Measurements from ENCODE around the gene ITPA. TPM values are rescaled to one million over a fixed set of nuclear protein-coding genes. Genes with fewer than 3 reads are reported as not detected.
"Not testable (repeated sequence)": the region's sequence is repeated elsewhere in the genome, so short reads cannot be mapped to it uniquely, and the experiment has no call there.

ITPA gene
- total RNA-seq, 1 donor from 2014 or later: 26.3 TPM

DNA sequence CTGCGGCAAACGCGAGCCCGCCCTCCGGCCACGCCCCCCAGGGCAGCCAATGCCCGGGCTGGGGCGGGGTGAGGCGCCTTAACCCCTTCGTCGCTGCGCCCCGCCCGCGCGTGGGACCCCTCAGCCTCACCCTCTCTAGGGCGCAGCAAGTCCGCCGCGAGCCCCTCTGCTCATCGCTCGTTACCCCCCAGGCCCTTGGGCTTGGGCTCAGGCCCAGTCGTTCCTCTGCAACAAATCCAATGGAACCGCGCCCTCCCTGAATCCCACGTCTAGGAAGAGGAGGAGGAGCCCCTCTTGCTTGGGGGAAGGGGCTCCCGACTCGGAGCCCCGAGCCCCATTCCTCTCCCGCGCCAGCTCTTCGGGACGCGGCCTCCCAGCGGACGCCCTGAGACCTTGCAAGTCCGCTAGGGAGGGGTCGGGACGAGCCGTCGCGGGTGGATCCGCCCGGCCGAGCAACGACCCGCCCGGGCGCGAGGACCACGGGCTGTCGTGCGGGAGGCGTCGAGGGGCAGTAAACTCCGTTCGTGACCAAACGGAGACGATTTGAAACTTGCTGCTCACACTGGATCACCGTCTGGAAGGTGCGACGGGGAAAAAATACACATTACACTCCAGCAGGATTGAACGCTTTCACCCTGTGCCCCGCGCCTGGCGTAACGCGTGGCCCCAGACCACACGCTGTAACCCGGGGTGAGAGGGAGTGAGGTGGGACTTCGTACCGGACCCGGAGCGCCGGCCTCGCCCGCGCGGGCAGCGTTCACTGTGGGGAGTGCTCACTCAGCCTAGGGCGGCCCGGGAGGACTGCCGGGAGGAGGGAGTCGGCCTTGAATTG lies 35.5 kb upstream of the ITPA start:
- peak; percentile 96 for DNase-seq

DNA sequence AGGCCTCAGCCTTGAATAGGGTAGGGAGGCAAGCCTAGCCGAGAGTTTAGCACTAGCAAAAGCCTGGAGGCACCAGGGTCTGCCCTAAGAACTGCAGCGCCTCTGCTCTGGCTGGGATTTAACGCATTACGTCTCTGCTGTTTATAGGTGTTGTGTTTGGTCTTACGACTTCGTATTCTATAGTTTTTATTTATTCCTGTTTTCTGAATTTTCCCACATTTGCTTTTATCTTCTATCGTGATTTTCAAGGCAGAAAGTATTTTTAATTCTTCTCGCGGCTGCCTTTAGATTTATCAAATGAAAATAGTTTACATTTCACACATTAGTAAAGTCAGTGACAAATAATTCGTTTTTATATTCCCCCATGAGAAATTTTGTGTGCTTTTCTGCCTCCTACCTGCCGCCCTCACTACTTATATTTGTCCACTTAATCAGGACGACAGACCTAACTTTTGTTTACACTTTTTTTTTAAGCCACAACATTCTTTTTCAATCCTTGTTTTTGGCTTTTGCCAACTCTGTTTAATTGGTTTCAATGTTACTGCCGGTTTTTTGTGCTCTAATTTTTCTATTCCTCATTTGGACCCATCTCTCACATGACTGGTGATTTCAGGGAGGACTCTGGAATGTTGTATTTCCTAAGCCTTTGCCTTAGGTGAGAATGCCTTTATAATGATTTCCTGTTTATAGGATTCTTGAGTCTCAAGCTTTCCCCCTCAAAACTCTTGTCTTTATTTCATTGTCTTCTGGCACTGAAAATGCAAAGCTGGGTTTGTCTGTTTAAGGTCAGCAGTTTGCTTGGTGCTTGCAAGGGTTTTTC lies 34.6 kb upstream of the ITPA start:
- DNase-seq: peak; percentile 32

DNA sequence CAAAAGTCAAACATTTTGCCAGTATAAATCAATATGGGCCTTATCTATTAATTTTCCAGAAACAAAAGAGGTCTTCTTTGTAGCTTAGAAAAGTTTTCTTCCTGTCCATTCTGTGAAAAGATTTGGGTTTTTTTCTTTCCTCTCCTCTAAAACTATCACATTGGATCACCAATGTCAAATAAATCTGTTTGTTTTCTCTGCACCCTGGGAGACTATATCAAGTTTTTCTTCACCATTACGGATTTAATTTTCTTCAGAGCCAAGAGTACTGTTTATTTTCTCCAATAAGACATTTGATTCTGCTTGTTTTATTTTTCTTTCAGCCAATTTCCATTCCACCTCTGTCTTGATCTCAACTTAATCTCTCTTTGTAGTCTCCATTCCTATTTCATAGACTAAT lies 34.0 kb upstream of the ITPA start:
- no peak for DNase-seq

DNA sequence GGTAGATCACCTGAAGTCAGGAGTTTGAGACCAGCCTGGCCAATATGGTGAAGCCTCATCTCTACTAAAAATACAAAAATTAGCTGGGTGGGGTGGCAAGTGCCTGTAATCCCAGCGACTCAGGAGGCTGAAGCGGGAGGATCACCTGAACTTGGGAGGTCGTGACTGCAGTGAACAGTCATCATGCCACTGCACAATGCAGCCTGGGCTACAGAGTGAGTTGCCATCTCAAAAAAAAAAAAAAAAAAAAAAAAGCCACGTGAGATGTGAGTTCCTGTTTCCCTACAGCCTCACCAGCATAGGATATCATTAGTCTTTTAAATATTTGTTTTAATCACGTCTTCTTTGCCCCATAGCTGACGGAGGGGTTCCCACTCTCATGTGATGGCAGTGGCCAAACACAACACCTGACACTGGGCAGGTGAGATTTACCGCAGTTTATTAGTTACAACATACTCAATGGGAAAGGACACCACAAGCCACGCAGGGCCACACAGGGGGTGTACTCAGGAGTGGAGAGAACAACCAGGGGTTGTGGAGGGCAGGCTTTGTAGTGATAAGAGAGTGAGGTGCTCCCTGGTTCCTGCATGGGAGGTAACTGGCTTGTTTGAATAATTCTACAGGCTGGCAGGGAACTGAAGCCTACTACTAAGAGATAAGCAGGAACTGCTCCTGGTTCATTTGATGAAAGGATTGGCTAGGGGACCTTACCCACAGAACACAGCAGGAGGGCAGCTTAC lies 31.4 kb upstream of the ITPA start:
- no peak for DNase-seq

DNA sequence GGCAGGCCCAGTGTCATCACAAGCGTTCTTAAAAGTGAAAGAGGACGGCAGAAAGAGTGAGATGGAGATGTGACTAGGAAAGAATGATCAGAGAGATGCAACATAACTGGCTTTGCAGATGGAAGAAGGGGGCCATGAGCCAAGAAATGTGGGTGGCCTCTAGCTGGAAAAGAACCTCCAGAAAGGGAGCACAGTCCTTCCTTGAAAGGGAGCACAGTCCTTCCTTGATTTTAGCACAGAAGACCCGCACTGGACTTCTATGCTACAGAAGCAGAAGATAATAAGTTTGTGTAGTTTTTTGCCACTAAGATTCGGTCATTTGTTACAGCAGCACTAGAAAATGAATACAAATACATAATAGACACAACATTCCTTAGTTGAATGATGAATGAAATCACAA lies 29.0 kb upstream of the ITPA start:
- DNase-seq: no peak

DNA sequence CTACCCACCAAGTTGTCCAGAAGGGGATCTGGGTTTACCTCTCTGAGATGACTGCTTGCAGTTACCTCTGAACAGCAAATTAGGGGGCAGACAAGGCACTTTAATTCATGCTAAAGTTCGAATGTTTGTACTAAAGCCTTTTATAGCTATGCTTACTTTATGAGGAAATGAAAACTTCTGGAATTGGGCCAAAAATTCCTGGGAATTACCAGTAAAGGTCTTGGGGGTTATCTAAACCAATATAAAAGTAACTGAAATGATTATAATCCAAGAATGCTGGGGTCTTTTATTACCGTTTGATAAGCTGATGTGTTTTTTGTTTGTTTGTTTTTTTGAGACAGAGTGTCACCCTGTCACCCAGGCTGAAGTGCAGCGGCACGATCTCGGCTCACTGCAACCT lies 28.0 kb upstream of the ITPA start:
- DNase-seq: no peak

DNA sequence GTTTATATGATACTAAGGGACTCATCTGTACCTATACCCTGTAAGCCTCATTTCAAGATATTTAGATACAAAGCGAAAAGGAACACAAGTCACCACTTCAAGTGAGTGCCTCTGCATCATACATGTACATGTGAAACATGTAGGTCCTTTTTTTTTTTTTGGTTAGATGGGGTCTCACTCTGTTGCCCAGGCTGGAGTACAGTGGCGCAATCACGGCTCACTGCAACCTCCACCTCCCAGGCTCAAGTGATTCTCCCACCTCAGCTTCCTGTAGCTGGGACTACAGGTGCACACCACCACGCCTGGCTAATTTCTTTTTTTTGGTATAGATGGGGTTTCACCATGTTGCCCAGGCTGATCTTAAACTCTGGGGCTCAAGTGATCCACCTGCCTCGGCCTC lies 26.9 kb upstream of the ITPA start:
- DNase-seq: not testable (repeated sequence)

DNA sequence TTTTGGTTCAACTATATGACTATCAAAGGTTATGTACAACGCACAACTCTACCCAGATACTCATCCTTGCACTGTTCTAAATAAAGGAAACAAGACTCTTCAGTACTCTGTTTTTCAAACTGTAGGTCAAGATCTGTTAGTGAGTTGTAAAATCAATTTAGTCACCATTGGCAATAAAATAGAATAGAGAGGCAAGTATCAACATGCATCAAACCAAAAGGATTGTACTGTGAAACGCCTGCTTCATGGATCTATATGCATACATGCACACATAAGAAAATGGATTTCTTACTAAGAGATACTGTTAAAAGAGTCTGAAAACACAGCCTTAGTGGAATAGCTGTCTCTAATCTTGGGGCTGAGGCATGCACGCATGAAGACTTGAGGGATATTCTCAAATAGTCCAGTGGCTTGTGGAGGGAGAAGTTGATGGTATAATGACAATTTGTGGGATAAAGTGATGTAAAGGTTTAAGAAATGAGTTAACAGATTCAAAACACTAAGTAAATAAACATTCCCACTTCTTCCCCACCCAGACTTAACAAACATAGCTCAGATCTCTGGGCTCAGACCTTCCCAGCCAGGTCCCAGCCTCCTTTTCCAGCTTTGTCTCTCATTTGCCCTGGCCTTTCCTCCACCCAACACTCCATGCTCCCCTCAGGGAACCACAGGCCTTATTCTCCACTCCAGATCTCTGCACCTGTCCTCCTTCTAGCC lies 25.2 kb upstream of the ITPA start:
- no peak for DNase-seq

DNA sequence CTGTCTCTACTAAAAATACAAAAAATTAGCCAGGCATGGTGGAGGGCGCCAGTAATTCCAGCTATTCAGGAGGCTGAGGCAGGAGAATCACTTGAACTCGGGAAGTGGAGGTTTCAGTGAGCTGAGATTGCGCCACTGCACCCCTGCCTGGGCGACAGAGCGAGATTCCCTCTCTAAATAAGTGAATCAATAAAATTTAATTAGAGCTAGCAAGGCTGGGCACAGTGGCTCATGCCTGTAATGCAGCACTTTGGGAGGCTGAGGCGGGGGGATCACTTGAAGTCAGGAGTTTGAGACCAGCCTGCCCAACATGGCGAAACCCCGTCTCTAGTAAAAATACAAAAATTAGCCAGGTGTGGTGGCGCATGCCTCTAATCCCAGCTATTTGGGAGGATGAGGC lies 21.4 kb upstream of the ITPA start:
- not testable (repeated sequence) for DNase-seq

DNA sequence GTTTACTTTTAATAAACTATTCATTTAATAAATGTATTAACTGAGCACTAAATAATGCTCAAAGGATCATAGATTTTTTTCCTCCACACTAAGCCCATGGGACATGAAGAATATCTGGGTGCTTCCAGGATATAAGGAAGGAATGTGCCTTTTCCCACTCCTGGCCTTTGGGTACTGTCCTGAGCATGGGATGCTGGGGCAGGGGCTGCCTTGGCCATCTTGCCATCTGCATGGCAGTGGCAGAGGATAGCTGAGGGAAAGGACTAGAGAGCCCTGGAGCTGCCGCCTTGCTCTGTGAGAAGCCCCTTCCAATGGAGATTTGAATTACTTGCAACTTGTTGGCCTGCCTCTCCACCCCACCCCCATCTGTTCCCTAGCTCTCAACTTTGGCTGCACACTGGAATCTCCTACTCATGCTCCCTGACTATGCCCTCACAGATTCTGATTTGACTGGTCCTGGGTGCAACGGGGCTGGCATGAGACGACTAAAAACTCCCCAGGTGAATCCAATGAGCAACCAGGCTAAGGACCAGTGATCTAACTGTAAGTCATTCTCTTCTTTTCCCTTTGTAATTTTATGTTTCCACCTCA lies 20.4 kb upstream of the ITPA start:
- no peak for DNase-seq

DNA sequence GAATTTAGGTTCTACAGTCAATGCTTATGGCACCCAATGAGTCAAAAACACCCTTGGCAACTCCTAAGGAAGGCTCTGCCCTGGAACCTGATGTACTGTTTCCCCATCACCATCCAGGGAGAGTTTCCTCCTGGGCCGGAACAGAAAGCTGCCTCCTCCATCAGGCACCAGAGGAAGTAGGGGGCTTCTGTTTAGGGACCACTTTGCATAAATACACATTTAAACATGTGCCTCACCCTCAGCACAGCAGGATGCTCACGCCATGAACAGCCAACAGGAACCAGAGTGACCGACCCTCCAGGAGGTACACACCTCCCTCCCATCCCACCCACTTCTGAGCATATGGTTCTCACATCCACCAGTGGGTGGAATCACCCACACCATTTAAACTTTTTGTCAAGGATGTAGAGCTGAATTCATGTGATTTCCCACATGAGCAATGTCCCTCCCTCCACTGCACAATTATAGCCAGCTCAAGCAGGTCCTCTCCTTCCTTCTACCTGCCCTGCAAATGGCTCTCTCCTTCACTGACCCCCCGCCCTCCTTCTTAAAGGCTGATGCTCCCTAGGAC lies 19.7 kb upstream of the ITPA start:
- no peak for DNase-seq

DNA sequence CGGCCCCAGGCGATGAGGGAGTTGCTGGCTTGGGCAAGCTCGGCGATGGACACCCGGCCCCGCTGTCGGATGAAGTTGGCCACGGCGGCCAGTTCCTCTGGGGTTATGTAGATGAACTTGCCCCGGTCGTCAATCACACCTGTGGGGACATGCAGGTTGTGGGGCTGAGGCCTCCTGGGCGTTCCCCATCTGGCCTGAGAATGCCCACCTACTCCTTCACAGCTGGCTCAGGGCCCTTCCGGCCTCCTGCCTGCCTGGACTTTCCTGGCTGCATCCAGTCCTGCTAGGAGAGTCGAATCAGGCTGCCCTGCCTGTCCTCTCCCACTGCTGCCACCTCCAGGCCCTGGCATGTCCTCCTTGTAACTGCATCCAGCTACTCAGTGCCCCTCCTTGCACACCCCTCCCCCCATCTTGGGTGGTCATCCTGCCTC lies 18.6 kb upstream of the ITPA start:
- no peak for DNase-seq

DNA sequence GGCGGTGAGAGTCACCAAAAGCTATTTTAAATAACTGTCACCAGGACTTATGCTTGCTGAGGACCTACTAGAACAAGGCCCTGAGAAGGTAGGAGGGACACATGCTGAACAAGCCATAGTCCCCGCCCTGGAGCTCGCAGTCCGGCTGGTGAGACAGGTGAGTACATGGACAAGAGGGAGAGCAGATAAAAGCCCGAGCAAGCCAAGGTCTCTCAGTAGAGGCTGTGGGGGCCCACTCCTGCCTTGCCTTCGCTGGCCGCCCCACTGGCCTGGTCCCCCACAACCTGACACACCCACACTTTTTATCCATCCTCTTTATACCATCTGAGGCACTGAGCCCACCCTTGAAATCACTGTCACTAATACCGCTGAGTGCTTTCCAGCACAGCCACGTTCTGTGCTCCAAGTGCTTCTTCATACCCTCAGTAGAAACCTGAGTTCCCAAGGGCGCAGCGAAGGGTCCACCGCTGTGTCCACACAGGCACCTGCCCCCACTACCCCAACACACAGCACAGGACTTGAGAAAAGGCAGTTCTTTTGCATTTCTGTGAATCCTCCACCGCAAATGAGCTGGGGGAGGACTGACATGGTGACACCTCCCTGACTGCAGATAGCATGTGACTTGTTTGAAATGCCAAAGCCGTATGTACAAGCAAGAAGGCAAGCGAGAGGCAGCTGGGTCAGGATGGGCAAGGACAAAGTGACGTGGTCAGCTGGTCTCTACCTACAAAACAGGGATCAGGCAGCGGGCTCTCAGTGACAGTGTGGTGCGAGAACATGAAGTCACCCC lies 16.9 kb upstream of the ITPA start:
- DNase-seq: no peak

DNA sequence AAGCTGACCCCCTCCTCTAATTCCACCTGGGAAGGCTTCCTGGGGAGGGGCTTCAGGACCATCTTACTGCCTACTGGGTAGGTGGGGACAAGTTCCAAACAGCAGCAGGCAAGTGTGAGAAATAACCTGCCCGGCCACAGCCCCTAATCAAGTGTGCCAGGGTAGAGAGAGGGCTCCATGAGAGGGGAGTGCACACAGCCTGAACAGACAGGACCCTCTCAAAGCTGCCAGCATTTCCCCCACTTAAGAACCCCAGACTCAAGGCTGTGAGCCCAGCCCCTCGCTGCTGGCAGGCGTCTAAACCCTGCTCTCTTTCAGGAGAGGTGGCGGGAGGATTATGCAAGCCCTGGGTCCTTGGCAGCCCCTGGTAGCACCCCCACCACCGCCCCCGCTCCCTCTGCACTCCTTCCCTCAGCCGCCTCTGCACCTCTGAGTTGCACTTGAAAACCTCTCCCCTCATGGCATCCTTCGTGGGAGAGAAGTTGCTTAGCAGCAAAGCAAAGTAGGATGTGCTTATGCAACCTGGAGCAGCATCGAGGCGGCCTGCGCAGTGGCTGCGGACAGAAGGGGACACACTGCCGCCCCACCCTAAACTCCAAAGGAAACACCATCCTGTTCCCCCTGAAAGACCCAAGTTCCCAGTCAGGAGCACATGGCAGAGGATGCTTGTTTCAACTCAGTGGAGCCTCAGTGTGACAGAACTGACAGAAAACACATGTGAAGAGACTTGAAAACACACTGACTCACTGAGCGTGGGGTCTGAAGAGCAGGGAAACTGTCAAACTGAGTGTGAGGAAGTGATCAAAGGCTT lies 15.3 kb upstream of the ITPA start:
- no peak for DNase-seq

DNA sequence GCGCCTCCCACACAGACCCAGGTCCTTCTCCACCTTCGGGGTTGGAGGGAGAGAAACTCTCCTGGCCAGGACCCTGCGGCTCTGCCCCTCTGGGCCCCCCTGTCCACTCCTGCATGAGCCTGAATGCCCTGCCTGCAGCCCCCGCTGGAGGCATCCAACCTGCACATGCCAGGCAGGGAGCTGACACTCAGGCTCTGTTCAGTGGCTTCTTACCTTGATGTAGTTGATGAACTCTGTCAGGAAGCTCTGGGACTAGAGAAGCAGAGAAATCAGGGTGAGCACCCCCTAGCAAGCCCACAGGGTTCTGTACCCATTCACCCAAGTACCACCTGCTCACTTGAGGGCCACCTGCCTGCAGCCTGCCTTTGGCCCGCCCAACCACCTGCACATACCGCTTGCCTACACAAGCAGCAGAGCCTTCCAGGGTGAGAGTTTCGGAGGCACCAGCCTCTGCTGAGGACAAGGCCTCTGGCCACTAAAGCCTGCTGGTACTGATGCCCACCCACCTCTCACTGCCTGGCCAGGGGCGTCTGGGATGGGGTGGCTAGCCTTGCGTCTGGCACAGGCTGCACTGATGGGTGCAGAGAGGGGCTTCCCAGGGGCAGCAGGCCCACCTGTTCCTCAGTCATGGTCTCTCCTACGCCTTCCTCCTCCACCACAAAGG lies 14.5 kb upstream of the ITPA start:
- no peak for DNase-seq

DNA sequence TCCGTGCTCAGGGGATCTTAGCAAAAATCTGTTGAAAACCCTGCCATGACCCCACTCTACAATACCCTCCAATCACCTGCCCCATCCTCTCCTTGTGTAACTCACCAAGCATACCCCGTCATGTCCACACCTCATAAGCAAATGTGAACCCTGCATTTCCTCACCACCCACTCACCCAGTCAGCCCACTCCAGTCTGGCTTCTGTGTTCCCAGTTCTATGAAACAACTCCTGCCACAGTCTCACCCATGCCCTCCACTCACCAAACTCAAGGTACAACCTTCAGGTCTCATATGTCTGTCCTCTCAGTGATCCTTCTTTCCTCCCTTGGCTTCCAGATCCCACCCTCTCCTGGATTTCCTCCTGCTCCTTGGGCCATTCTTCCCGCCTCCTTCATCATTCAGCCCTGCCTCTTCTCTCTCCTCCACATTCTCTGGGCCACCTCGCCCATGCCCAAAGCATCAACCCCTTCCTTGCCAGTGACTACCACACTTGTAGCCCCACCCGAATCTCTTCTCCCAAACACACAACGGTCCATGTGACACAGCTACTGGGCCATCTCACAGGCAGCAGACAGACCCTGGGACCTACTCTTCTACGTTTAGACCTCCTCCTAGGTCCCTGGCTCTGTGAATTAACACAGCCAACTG lies 13.6 kb upstream of the ITPA start:
- DNase-seq: no peak

DNA sequence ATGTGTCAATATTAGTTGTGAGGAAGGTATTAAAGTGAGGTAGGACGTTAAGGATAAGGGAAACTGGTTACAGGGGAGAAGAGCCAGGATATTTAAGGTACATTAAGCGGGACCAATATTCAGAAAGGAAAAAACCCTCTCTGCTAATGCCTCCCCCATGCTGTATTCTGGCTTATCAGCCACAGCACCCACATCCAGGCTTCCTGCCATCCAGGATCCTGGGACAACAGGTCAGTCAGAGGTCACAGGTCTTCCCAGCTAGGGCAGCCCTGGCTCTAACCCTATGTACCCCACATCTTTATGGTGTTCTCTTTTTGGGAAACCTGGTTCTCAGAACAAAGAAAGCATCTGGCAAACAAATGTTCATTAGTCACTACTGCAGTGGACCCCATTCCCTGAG lies 10.1 kb upstream of the ITPA start:
- DNase-seq: no peak

DNA sequence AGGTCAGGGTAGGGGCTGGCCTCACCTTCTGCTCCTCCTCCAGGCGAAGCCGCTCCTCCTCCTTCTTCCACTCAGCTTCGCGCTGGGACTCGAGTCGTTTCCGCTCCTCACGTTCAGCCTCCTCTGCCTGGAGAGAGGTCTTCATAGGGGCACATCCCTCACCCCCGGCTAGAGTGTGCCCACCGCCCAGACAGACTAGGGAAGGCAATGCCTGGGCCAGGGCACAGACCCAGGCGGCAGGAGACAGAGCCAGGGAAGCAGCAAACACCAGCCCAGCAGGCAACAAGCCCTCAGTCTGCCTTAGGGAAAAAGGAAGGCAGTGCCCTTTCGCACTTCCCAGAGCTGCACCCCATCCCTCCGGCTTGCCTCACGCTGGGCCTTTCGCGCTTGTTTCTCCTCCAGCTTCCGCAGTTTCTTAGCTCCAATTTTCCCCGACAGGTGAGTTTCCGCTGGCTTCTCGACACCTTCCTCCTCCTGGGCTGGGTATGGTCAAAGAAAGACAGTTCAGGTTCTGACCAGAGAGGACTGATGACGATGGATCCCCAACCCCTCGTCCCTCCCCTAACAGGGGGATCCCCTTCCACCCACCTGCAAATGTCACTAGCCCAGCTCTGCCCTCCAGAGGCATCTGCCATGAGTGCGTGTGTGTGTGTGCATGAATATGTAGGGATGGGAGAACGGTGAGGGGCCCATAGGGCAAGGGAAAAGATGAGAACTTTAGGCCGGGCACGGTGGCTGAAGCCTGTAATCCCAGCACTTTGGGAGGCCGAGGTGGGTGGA lies 9.1 kb upstream of the ITPA start:
- DNase-seq: no peak

Data from tongue (tissue), 2 donors.